K562 (cell line): ENCODE data around the gene HNRNPF. TPM values are rescaled to one million over a fixed set of nuclear protein-coding genes. Genes with fewer than 3 reads are reported as not detected.

Source experiments
- BMI1 ChIP-seq: fragments of 150-350 bp; IDR thresholded peaks from 2 replicates; pipeline ENCODE4 v1.6.1; 2014; ENCODE audit warnings: low read length
- CBFA2T2 ChIP-seq: fragments of 450-650 bp; conservative IDR thresholded peaks from 2 replicates; pipeline ENCODE4 v1.6.1; 2017; ENCODE audit warnings: mild to moderate bottlenecking
- CCAR2 ChIP-seq: fragments of 200-400 bp; formaldehyde crosslinking; IDR thresholded peaks from 2 replicates; pipeline ENCODE4 v1.6.1; 2017; ENCODE audit warnings: mild to moderate bottlenecking, low read depth, low read length
- CTBP1 ChIP-seq: fragments of 450-650 bp; IDR thresholded peaks from 2 replicates; pipeline ENCODE4 v1.6.1; 2016; ENCODE audit warnings: borderline replicate concordance
- MTF1 ChIP-seq: fragments of 250-450 bp; sonication (Bioruptor Pico); IDR thresholded peaks from 2 replicates; pipeline ENCODE4 v1.9.0; 2021; ENCODE audit warnings: moderate library complexity, mild to moderate bottlenecking, inconsistent platforms, borderline replicate concordance
- ZNF766 ChIP-seq: fragments of 200-800 bp; sonication (Bioruptor generic); conservative IDR thresholded peaks from 2 replicates; pipeline ENCODE4 v1.6.1; 2016; ENCODE audit warnings: missing genetic modification characterization, missing compliant biosample characterization
- polyA plus RNA-seq, 8 experiments: library from polyadenylated mRNA; depleted of rRNA in 4 of 8; stranded (reverse) in 5 of 8; unstranded in 3 of 8; fragments of >200 nt; fragmentation: Nextera tagmentation in 2 of 8; fragmentation: Illumina TruSeq in 1 of 8; extraction: Ambion mirVana in 2 of 8; extraction: Trizol in 1 of 8; gene quantifications; 2 replicates each; pipeline versions ENCODE4 v1.2.1 to v1.2.3, GENCODE V29; 2011 to 2014; ENCODE audit warnings: inconsistent platforms in 1 of 8, missing spikeins in 1 of 8
- total RNA-seq, 7 experiments: library from RNA; depleted of rRNA in 6 of 7; stranded (reverse); fragments of >200 nt in 6 of 7; fragmentation: Illumina TruSeq in 2 of 7; extraction: Trizol in 2 of 7; gene quantifications; 2 replicates each; pipeline versions ENCODE4 v1.2.1 to v1.2.3, GENCODE V29; 2011 to 2021; ENCODE audit warnings: low replicate concordance in 1 of 7
- TF ChIP-seq, protein P1 (sequence below): sonication (generic); formaldehyde crosslinking; IDR thresholded peaks from 2 replicates; pipeline ENCODE4 v1.5.0; 2020; ENCODE audit warnings: missing genetic modification reagents
- TF ChIP-seq, protein P2 (sequence below): sonication (generic); formaldehyde crosslinking; IDR thresholded peaks from 2 replicates; pipeline ENCODE4 v1.8.1; 2023; ENCODE audit warnings: missing genetic modification reagents, mild to moderate bottlenecking, borderline replicate concordance
- TF ChIP-seq, protein P3 (sequence below): fragments of 250-450 bp; sonication (Bioruptor Pico); IDR thresholded peaks from 2 replicates; pipeline ENCODE4 v1.5.0; 2020; ENCODE audit warnings: mild to moderate bottlenecking
- TF ChIP-seq, protein P4 (sequence below): fragments of 450-650 bp; formaldehyde crosslinking; conservative IDR thresholded peaks from 2 replicates; pipeline ENCODE4 v1.4.0; 2022; ENCODE audit warnings: mild to moderate bottlenecking, missing genetic modification characterization

HNRNPF gene
- total and polyA plus RNA-seq, 9 of the 15 experiments (the other 6 are each of a cell fraction or from before 2014, with no cell fraction given) = 192 to 489 (median 416) TPM

DNA sequence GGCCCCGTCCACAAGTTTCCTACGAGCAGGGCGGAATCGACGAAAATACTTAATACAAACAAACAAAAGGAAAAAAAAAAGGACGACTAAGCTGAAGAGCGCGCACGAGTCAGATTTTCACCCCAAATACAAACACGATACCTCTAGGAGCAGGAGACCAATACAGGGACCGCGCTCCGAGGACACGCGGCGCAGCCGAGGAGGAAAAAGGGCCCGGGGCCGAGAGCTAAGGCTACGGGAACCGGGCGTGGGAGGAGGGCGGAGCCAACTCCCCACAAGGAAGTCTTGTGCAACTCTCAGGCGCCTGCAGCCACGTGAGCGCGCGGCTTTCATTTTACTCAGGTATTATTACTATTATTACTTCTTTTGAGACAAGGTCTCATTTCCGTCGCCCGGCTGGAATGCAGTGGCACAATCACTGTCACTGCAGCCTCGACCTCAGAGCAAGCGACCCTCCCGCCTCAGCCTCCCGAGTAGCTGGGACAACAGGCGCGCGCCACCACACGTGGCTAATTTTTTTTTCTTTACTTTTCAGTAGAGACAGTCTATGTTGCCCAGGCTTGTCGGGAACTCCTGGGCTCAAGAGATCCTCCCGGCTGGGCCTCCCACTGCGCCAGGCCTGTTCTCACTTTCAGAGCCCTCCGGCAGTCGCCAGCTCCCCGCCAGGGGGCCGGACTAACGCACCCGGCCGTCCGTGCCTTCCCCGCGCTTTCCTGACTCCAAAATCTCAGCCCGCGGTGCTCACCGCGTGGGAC, 1.2 kb downstream of the HNRNPF start (continued):
- peak; percentile 52; the same call in 1 of the 2 replicates for TF ChIP-seq ZNF766 (CRISPR knock-in tag)
- TF ChIP-seq, protein P1, sequence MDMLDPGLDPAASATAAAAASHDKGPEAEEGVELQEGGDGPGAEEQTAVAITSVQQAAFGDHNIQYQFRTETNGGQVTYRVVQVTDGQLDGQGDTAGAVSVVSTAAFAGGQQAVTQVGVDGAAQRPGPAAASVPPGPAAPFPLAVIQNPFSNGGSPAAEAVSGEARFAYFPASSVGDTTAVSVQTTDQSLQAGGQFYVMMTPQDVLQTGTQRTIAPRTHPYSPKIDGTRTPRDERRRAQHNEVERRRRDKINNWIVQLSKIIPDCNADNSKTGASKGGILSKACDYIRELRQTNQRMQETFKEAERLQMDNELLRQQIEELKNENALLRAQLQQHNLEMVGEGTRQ (CRISPR knock-in tag) = peak; percentile 85
- no peak; the same call in none of the 2 replicates for TF ChIP-seq CTBP1
- TF ChIP-seq, protein P2, sequence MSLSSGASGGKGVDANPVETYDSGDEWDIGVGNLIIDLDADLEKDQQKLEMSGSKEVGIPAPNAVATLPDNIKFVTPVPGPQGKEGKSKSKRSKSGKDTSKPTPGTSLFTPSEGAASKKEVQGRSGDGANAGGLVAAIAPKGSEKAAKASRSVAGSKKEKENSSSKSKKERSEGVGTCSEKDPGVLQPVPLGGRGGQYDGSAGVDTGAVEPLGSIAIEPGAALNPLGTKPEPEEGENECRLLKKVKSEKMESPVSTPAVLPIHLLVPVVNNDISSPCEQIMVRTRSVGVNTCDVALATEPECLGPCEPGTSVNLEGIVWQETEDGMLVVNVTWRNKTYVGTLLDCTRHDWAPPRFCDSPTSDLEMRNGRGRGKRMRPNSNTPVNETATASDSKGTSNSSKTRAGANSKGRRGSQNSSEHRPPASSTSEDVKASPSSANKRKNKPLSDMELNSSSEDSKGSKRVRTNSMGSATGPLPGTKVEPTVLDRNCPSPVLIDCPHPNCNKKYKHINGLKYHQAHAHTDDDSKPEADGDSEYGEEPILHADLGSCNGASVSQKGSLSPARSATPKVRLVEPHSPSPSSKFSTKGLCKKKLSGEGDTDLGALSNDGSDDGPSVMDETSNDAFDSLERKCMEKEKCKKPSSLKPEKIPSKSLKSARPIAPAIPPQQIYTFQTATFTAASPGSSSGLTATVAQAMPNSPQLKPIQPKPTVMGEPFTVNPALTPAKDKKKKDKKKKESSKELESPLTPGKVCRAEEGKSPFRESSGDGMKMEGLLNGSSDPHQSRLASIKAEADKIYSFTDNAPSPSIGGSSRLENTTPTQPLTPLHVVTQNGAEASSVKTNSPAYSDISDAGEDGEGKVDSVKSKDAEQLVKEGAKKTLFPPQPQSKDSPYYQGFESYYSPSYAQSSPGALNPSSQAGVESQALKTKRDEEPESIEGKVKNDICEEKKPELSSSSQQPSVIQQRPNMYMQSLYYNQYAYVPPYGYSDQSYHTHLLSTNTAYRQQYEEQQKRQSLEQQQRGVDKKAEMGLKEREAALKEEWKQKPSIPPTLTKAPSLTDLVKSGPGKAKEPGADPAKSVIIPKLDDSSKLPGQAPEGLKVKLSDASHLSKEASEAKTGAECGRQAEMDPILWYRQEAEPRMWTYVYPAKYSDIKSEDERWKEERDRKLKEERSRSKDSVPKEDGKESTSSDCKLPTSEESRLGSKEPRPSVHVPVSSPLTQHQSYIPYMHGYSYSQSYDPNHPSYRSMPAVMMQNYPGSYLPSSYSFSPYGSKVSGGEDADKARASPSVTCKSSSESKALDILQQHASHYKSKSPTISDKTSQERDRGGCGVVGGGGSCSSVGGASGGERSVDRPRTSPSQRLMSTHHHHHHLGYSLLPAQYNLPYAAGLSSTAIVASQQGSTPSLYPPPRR (CRISPR knock-in tag) = peak; percentile 83; the same call in 1 of the 2 replicates
- TF ChIP-seq MTF1 (CRISPR knock-in tag) = no peak
- TF ChIP-seq, protein P3, sequence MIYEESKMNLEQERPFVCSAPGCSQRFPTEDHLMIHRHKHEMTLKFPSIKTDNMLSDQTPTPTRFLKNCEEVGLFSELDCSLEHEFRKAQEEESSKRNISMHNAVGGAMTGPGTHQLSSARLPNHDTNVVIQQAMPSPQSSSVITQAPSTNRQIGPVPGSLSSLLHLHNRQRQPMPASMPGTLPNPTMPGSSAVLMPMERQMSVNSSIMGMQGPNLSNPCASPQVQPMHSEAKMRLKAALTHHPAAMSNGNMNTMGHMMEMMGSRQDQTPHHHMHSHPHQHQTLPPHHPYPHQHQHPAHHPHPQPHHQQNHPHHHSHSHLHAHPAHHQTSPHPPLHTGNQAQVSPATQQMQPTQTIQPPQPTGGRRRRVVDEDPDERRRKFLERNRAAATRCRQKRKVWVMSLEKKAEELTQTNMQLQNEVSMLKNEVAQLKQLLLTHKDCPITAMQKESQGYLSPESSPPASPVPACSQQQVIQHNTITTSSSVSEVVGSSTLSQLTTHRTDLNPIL (CRISPR knock-in tag) = no peak
- no peak for TF ChIP-seq BMI1
- no peak for TF ChIP-seq CCAR2
- peak; percentile 24; the same call in 1 of the 2 replicates for TF ChIP-seq CBFA2T2
- TF ChIP-seq, protein P4, sequence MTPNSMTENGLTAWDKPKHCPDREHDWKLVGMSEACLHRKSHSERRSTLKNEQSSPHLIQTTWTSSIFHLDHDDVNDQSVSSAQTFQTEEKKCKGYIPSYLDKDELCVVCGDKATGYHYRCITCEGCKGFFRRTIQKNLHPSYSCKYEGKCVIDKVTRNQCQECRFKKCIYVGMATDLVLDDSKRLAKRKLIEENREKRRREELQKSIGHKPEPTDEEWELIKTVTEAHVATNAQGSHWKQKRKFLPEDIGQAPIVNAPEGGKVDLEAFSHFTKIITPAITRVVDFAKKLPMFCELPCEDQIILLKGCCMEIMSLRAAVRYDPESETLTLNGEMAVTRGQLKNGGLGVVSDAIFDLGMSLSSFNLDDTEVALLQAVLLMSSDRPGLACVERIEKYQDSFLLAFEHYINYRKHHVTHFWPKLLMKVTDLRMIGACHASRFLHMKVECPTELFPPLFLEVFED (CRISPR knock-in tag) = 0 out of 2 replicates have a peak, but pooled peaks have one; percentile 10
